ENCODE measurements around the gene DSCAML1.

DSCAML1 gene

GRCh38 chr11:117480221-117480620, 316.8 kb downstream of the DSCAML1 start:
- no peak for DNase-seq

GRCh38 chr11:117479372-117479771, 317.6 kb downstream of the DSCAML1 start:
- no peak for DNase-seq

- no peak for DNase-seq
These were observed 318.1 kb downstream of the DSCAML1 start for GRCh38 chr11:117478926-117479325.

- no peak for DNase-seq
These were observed 318.7 kb downstream of the DSCAML1 start for GRCh38 chr11:117478126-117478860.

- no peak for DNase-seq
These were observed 319.3 kb downstream of the DSCAML1 start for GRCh38 chr11:117477721-117478120.

GRCh38 chr11:117476531-117477142, 320.4 kb downstream of the DSCAML1 start:
- no peak for DNase-seq

- DNase-seq: no peak
These were observed 321.1 kb downstream of the DSCAML1 start for GRCh38 chr11:117475716-117476530.

GRCh38 chr11:117473481-117474091, 323.4 kb downstream of the DSCAML1 start:
- peak; percentile 50 to 68 for DNase-seq

- DNase-seq: no peak
These were observed 325.2 kb downstream of the DSCAML1 start for GRCh38 chr11:117471776-117472175.

- no peak for DNase-seq
These were observed 326.4 kb downstream of the DSCAML1 start for GRCh38 chr11:117470576-117470975.

GRCh38 chr11:117468888-117469287, 328.1 kb downstream of the DSCAML1 start:
- DNase-seq: no peak

GRCh38 chr11:117467770-117468169, 329.2 kb downstream of the DSCAML1 start:
- DNase-seq: no peak

GRCh38 chr11:117466966-117467365, 330.1 kb downstream of the DSCAML1 start:
- DNase-seq: no peak

GRCh38 chr11:117465236-117465997, 331.6 kb downstream of the DSCAML1 start:
- no peak for DNase-seq

GRCh38 chr11:117464778-117465177, 332.2 kb downstream of the DSCAML1 start:
- DNase-seq: no peak

GRCh38 chr11:117462864-117463247, 334.2 kb downstream of the DSCAML1 start:
- DNase-seq: no peak

GRCh38 chr11:117462183-117462863, 334.7 kb downstream of the DSCAML1 start:
- DNase-seq: no peak

GRCh38 chr11:117461396-117462182, 335.4 kb downstream of the DSCAML1 start:
- no peak for DNase-seq

- no peak for DNase-seq
These were observed 337.1 kb downstream of the DSCAML1 start for GRCh38 chr11:117459979-117460300.

GRCh38 chr11:117459123-117459978, 337.7 kb downstream of the DSCAML1 start:
- DNase-seq: no peak
